ENCODE measurements around the gene CCDC116.
"Not testable (repeated sequence)": the region's sequence is repeated elsewhere in the genome, so short reads cannot be mapped to it uniquely, and the experiment has no call there.

The CCDC116 gene

GRCh38 chr22:21652547-21653545 lies 20.3 kb downstream of the CCDC116 start:
- no peak for DNase-seq

- DNase-seq, result no peak
These were observed 24.4 kb downstream of the CCDC116 start for GRCh38 chr22:21657020-21657359.

- DNase-seq, result peak; percentile 73
These were observed 24.9 kb downstream of the CCDC116 start for GRCh38 chr22:21657360-21658032.

GRCh38 chr22:21659864-21660525 lies 27.4 kb downstream of the CCDC116 start:
- DNase-seq, result no peak

GRCh38 chr22:21660904-21661303 lies 28.3 kb downstream of the CCDC116 start:
- no peak for DNase-seq

GRCh38 chr22:21661991-21662390 lies 29.4 kb downstream of the CCDC116 start:
- no peak for DNase-seq

- DNase-seq, result no peak
These were observed 31.2 kb downstream of the CCDC116 start for GRCh38 chr22:21663738-21664137.

GRCh38 chr22:21665047-21665851 lies 32.7 kb downstream of the CCDC116 start:
- DNase-seq, result no peak

- DNase-seq, result no peak
These were observed 34.2 kb downstream of the CCDC116 start for GRCh38 chr22:21666786-21667185.

- no peak for DNase-seq
These were observed 36.5 kb downstream of the CCDC116 start for GRCh38 chr22:21669026-21669425.

- no peak for DNase-seq
These were observed 39.6 kb downstream of the CCDC116 start for GRCh38 chr22:21672107-21672629.

- DNase-seq, result no peak
These were observed 41.2 kb downstream of the CCDC116 start for GRCh38 chr22:21673534-21674321.

- DNase-seq, result no peak
These were observed 42.2 kb downstream of the CCDC116 start for GRCh38 chr22:21674638-21675245.

GRCh38 chr22:21677606-21678443 lies 45.3 kb downstream of the CCDC116 start:
- no peak for DNase-seq

- not testable (repeated sequence) for DNase-seq
These were observed 46.3 kb downstream of the CCDC116 start for GRCh38 chr22:21678842-21679241.

GRCh38 chr22:21679383-21679782 lies 46.8 kb downstream of the CCDC116 start:
- no peak for DNase-seq

- DNase-seq, result no peak
These were observed 48.4 kb downstream of the CCDC116 start for GRCh38 chr22:21680830-21681565.

- DNase-seq, result no peak
These were observed 49.2 kb downstream of the CCDC116 start for GRCh38 chr22:21681566-21682370.

Measured in activated CD4-positive, alpha-beta T cell treated with anti-CD3 and anti-CD28 coated beads, Interleukin-2, amount 50 U/mL, for 1 hour (primary cell).